GM20000 (cell line): ENCODE data around the gene ZNF454.

Experiments
- DNase-seq: peaks from one replicate; pipeline ENCODE4 v3.0.0; 2012; ENCODE audit warnings: low spot score
- CTCF ChIP-seq: IDR thresholded peaks from 2 replicates; pipeline ENCODE4 v1.5.1; 2012; ENCODE audit warnings: mild to moderate bottlenecking, control low read depth; ENCODE audit errors: extremely low read depth, missing control alignments

Gene ZNF454

GRCh38 chr5:178940569-178941360, at the start of gene ZNF454:
Gene ZNF454, plus strand, starts transcription at chr5:178941198. Its CDS starts 1,594 bp downstream, at chr5:178942792.
- no peak for TF ChIP-seq CTCF
- no peak for DNase-seq

GRCh38 chr5:178895615-178896571, 45.1 kb upstream of the ZNF454 start, which contains the start of gene ZFP2:
Gene ZFP2, plus strand, starts transcription at chr5:178895913. Its CDS starts 35,401 bp downstream, at chr5:178931314.
- no peak for TF ChIP-seq CTCF
- peak; percentile 23 for DNase-seq

- TF ChIP-seq CTCF, result no peak
- no peak for DNase-seq
Observed at GRCh38 chr5:178899289-178899688, 41.7 kb upstream of the ZNF454 start.

GRCh38 chr5:178902849-178903248, 38.1 kb upstream of the ZNF454 start:
- no peak for TF ChIP-seq CTCF
- no peak for DNase-seq

GRCh38 chr5:178931846-178932760, 8.9 kb upstream of the ZNF454 start:
- DNase-seq, result no peak
- no peak for TF ChIP-seq CTCF

- TF ChIP-seq CTCF, result no peak
- DNase-seq, result no peak
Observed at GRCh38 chr5:178941361-178941760, 363 bp downstream of the ZNF454 start.
